A549 (cell line): ENCODE results near the gene KIF5A. TPM values are rescaled to one million over a fixed set of nuclear protein-coding genes. Genes with fewer than 3 reads are reported as not detected.

Source experiments
- ATAC-seq, 2 experiments: fragments of 200-7000 bp in 1 of 2; fragments of >200 bp in 1 of 2; cut with Nextera tagmentation in 1 of 2; cut with Tn5 transposase in 1 of 2; 3 replicates each; pipeline versions ENCODE4 v1.8.0 to v1.9.1; 2018 to 2020; ENCODE audit warnings: mild to moderate bottlenecking in 1 of 2, moderate library complexity in 1 of 2
- CTCF ChIA-PET: fragments of 300-600 bp; sonication (Branson Sonifier 250); formaldehyde crosslinking; extraction: SDS; loops from one replicate; lab custom pipeline; 2021; ENCODE audit warnings: antibody characterized with exemption, inconsistent platforms; lab: Yijun Ruan, JAX
- POLR2A ChIA-PET: fragments of 350-600 bp; formaldehyde crosslinking; extraction: SDS; loops from one replicate; lab custom pipeline; 2021; ENCODE audit warnings: antibody characterized with exemption, inconsistent platforms; lab: Yijun Ruan, JAX
- DNase-seq, 2 experiments: peaks; one replicate each; pipeline versions ENCODE4 v3.0.0 to v3.0.0-alpha.2; 2011 to 2016; ENCODE audit warnings: low read depth in 1 of 2, low spot score in 1 of 2
- FAIRE-seq: peaks from 2 replicates; lab custom pipeline; 2011; peaks lifted over from hg19 to GRCh38; lab: Jason Lieb, UNC
- H3K27ac ChIP-seq, 2 experiments: fragments of >200 bp; sonication (Bioruptor Twin); formaldehyde crosslinking; 3 replicates each; pipeline ENCODE4 v1.5.1; 2016 to 2017
- H3K4me1 ChIP-seq: fragments of >200 bp; sonication (Bioruptor Twin); formaldehyde crosslinking; 3 replicates; pipeline ENCODE4 v1.6.1; 2016
- H3K4me2 ChIP-seq: fragments of >200 bp; sonication (Bioruptor Twin); formaldehyde crosslinking; 3 replicates; pipeline ENCODE4 v1.6.1; 2016
- H3K4me3 ChIP-seq: fragments of >200 bp; sonication (Bioruptor Twin); formaldehyde crosslinking; 3 replicates; pipeline ENCODE4 v1.5.1; 2016
- H3K9me3 ChIP-seq: fragments of >200 bp; sonication (Bioruptor Twin); formaldehyde crosslinking; 3 replicates; pipeline ENCODE4 v1.6.1; 2016
- CBX2 ChIP-seq: fragments of 200-600 bp; sonication (generic); IDR thresholded peaks from 2 replicates; pipeline ENCODE4 v1.6.1; 2016; ENCODE audit warnings: low read depth, mild to moderate bottlenecking, borderline replicate concordance
- CBX8 ChIP-seq: fragments of 200-600 bp; sonication (generic); IDR thresholded peaks from 2 replicates; pipeline ENCODE4 v1.6.1; 2016
- CEBPB ChIP-seq, 2 experiments: fragments of >200 bp in 1 of 2; sonication (Bioruptor Twin) in 1 of 2; formaldehyde crosslinking in 1 of 2; IDR thresholded peaks; 2 replicates each; pipeline ENCODE4 v1.6.1; 2012 to 2016
- CHD4 ChIP-seq: fragments of 200-600 bp; sonication (generic); IDR thresholded peaks from 2 replicates; pipeline ENCODE4 v1.6.1; 2016; ENCODE audit warnings: antibody characterized with exemption, mild to moderate bottlenecking, borderline replicate concordance
- EHF ChIP-seq: fragments of 250-450 bp; sonication (Bioruptor Pico); IDR thresholded peaks from 2 replicates; pipeline ENCODE4 v1.5.0; 2020; ENCODE audit warnings: mild to moderate bottlenecking
- EP300 ChIP-seq, 2 experiments: fragments of >200 bp; sonication (Bioruptor Twin); formaldehyde crosslinking; IDR thresholded peaks; 2 replicates in 1 of 2; 3 replicates in 1 of 2; pipeline ENCODE4 v1.6.1; 2016 to 2017
- ESRRA ChIP-seq: fragments of 150-350 bp; IDR thresholded peaks from 2 replicates; pipeline ENCODE4 v1.6.1; 2014; ENCODE audit warnings: mild to moderate bottlenecking, low read length, borderline replicate concordance
- FOXS1 ChIP-seq: fragments of 250-450 bp; sonication (Bioruptor Pico); IDR thresholded peaks from 2 replicates; pipeline ENCODE4 v1.5.0; 2020; ENCODE audit warnings: mild to moderate bottlenecking, moderate library complexity
- GATA3 ChIP-seq: IDR thresholded peaks from 2 replicates; pipeline ENCODE4 v1.6.1; 2012; ENCODE audit warnings: borderline replicate concordance
- JUN ChIP-seq, 2 experiments: fragments of >200 bp; sonication (Bioruptor Twin); formaldehyde crosslinking; IDR thresholded peaks; 2 replicates in 1 of 2; 3 replicates in 1 of 2; pipeline ENCODE4 v1.6.1; 2016 to 2017
- JUNB ChIP-seq: fragments of >200 bp; sonication (Bioruptor Twin); formaldehyde crosslinking; IDR thresholded peaks from 2 replicates; pipeline ENCODE4 v1.6.1; 2016
- KDM5A ChIP-seq: fragments of 200-600 bp; sonication (generic); IDR thresholded peaks from 2 replicates; pipeline ENCODE4 v1.6.1; 2016; ENCODE audit warnings: antibody characterized with exemption, mild to moderate bottlenecking
- MAZ ChIP-seq: fragments of 150-350 bp; IDR thresholded peaks from 2 replicates; pipeline ENCODE4 v1.6.1; 2014; ENCODE audit warnings: antibody characterized with exemption, low read depth, low read length, borderline replicate concordance
- MYC ChIP-seq: IDR thresholded peaks from 2 replicates; pipeline ENCODE4 v1.6.1; 2012; ENCODE audit warnings: mild to moderate bottlenecking, inconsistent platforms, low read length, improper control_type of control experiment, borderline replicate concordance
- NFE2L2 ChIP-seq: fragments of 150-350 bp; conservative IDR thresholded peaks from 2 replicates; pipeline ENCODE4 v1.6.1; 2014; ENCODE audit warnings: low read length
- PHF8 ChIP-seq: fragments of 200-600 bp; sonication (generic); IDR thresholded peaks from 2 replicates; pipeline ENCODE4 v1.6.1; 2016; ENCODE audit warnings: low read depth, mild to moderate bottlenecking, antibody characterized with exemption, moderate library complexity, borderline replicate concordance
- RCOR1 ChIP-seq: fragments of 150-350 bp; IDR thresholded peaks from 2 replicates; pipeline ENCODE4 v1.6.1; 2014; ENCODE audit warnings: antibody characterized with exemption, low read length, low read depth
- RNF2 ChIP-seq: fragments of 200-600 bp; sonication (generic); IDR thresholded peaks from 2 replicates; pipeline ENCODE4 v1.6.1; 2016; ENCODE audit warnings: low read depth, mild to moderate bottlenecking, antibody characterized with exemption, moderate library complexity, borderline replicate concordance
- SMC3 ChIP-seq: fragments of >200 bp; sonication (Bioruptor Twin); formaldehyde crosslinking; IDR thresholded peaks from 3 replicates; pipeline ENCODE4 v1.6.1; 2018; ENCODE audit warnings: inconsistent platforms
- ZSCAN20 ChIP-seq: fragments of 250-450 bp; sonication (Bioruptor Pico); IDR thresholded peaks from 2 replicates; pipeline ENCODE4 v1.8.0; 2022; ENCODE audit warnings: mild to moderate bottlenecking, moderate library complexity
- WGBS: methylation state at CpG from one replicate; pipeline ENCODE4 v1.1.6; 2017; ENCODE audit errors: missing lambda C conversion rate; 5-methylcytosine and 5-hydroxymethylcytosine counted together
- polyA plus RNA-seq, 4 experiments: library from polyadenylated mRNA; depleted of rRNA in 3 of 4; stranded (reverse); fragments of >200 nt; fragmentation: RNase III in 1 of 4; extraction: RNeasy Plus Mini Kit Qiagen cat#74134 plus additional on column Dnase treatment in 1 of 4; gene quantifications; 2 replicates in 3 of 4; 3 replicates in 1 of 4; pipeline ENCODE4 v1.2.3, GENCODE V29; 2011 to 2017
- TF ChIP-seq, protein P1 (sequence below): fragments of 150-350 bp; IDR thresholded peaks from 2 replicates; pipeline ENCODE4 v1.6.1; 2014; ENCODE audit warnings: low read depth, mild to moderate bottlenecking, low read length
- TF ChIP-seq, protein P2 (sequence below): fragments of 200-600 bp; sonication (generic); IDR thresholded peaks from 2 replicates; pipeline ENCODE4 v1.6.1; 2016; ENCODE audit warnings: antibody characterized with exemption, mild to moderate bottlenecking, moderate library complexity
- TF ChIP-seq, protein P3 (sequence below): fragments of 250-450 bp; sonication (Bioruptor Pico); IDR thresholded peaks from 2 replicates; pipeline ENCODE4 v1.5.0; 2021; ENCODE audit warnings: mild to moderate bottlenecking, moderate library complexity, borderline replicate concordance
- TF ChIP-seq, protein P4 (sequence below): fragments of 250-450 bp; sonication (Bioruptor Pico); IDR thresholded peaks from 2 replicates; pipeline ENCODE4 v1.5.0; 2020; ENCODE audit warnings: low read depth, mild to moderate bottlenecking, moderate library complexity
- TF ChIP-seq, protein P5 (sequence below): IDR thresholded peaks from 2 replicates; pipeline ENCODE4 v1.6.1; 2012

The KIF5A gene
- polyA plus RNA-seq, 2 of the 4 experiments (the other 2 are of a cell fraction): 0.61 to 0.89 TPM

DNA sequence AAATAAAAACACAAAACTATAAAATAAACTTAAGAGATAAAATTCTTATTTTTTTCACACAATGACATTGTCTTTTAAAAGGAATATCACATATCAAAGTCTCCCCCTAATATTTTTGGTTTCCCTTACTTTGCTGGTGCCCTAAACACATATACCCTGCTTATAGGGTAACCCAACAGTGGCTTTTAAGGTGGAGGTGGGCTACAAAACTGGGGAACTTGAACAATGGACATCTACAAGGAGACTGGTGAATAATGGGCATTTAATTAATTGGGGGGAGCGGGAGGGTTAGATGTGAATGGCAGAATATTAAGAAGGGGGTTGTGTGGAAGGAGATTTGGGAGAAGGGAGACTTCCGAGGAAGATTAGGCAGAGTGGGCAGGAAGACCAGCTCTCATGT lies 73.5 kb downstream of the KIF5A start:
- 57% methylated on average over 2 of the region's 2 CpGs for WGBS
- ATAC-seq (no peak), FAIRE-seq (no peak), DNase-seq (no peak)
- Histone ChIP-seq H3K4me2 (no peak overlapping the region), H3K27ac (no peak overlapping the region), H3K4me3 (no peak overlapping the region), H3K9me3 (no peaks in the 10 kb centered on the region), H3K4me1 (peaks cover 10% of the 10 kb centered on the region; the same call in 1 of the 3 replicates)
- TF ChIP-seq KDM5A (no peak), ZSCAN20 (no peak), EHF (CRISPR knock-in tag) (no peak), CHD4 (no peak), JUNB (no peak), FOXS1 (CRISPR knock-in tag) (no peak), EP300 (IDR thresholded peaks at IDR 0.05) (no peak), CBX8 (no peak), NFE2L2 (no peak), GATA3 (no peak), PHF8 (no peak), ESRRA (no peak), SMC3 (no peak), RNF2 (no peak), MYC (no peak), MAZ (no peak), CBX2 (no peak)
- TF ChIP-seq, protein P1, sequence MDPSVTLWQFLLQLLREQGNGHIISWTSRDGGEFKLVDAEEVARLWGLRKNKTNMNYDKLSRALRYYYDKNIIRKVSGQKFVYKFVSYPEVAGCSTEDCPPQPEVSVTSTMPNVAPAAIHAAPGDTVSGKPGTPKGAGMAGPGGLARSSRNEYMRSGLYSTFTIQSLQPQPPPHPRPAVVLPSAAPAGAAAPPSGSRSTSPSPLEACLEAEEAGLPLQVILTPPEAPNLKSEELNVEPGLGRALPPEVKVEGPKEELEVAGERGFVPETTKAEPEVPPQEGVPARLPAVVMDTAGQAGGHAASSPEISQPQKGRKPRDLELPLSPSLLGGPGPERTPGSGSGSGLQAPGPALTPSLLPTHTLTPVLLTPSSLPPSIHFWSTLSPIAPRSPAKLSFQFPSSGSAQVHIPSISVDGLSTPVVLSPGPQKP: no peak
- TF ChIP-seq, protein P2, sequence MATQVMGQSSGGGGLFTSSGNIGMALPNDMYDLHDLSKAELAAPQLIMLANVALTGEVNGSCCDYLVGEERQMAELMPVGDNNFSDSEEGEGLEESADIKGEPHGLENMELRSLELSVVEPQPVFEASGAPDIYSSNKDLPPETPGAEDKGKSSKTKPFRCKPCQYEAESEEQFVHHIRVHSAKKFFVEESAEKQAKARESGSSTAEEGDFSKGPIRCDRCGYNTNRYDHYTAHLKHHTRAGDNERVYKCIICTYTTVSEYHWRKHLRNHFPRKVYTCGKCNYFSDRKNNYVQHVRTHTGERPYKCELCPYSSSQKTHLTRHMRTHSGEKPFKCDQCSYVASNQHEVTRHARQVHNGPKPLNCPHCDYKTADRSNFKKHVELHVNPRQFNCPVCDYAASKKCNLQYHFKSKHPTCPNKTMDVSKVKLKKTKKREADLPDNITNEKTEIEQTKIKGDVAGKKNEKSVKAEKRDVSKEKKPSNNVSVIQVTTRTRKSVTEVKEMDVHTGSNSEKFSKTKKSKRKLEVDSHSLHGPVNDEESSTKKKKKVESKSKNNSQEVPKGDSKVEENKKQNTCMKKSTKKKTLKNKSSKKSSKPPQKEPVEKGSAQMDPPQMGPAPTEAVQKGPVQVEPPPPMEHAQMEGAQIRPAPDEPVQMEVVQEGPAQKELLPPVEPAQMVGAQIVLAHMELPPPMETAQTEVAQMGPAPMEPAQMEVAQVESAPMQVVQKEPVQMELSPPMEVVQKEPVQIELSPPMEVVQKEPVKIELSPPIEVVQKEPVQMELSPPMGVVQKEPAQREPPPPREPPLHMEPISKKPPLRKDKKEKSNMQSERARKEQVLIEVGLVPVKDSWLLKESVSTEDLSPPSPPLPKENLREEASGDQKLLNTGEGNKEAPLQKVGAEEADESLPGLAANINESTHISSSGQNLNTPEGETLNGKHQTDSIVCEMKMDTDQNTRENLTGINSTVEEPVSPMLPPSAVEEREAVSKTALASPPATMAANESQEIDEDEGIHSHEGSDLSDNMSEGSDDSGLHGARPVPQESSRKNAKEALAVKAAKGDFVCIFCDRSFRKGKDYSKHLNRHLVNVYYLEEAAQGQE: no peak
- TF ChIP-seq, protein P3, sequence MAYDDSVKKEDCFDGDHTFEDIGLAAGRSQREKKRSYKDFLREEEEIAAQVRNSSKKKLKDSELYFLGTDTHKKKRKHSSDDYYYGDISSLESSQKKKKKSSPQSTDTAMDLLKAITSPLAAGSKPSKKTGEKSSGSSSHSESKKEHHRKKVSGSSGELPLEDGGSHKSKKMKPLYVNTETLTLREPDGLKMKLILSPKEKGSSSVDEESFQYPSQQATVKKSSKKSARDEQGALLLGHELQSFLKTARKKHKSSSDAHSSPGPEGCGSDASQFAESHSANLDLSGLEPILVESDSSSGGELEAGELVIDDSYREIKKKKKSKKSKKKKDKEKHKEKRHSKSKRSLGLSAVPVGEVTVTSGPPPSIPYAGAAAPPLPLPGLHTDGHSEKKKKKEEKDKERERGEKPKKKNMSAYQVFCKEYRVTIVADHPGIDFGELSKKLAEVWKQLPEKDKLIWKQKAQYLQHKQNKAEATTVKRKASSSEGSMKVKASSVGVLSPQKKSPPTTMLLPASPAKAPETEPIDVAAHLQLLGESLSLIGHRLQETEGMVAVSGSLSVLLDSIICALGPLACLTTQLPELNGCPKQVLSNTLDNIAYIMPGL (CRISPR knock-in tag): no peak
- CTCF ChIA-PET: interaction anchor here (0.5 to 20.9 kb wide), 7 partner anchors 9 to 551 kb away, joined by 3 to 336 read pairs (median 24); partner anchors contain the start of genes ARHGEF25, B4GALNT1 and PIP4K2C
- POLR2A ChIA-PET: no interaction called here

DNA sequence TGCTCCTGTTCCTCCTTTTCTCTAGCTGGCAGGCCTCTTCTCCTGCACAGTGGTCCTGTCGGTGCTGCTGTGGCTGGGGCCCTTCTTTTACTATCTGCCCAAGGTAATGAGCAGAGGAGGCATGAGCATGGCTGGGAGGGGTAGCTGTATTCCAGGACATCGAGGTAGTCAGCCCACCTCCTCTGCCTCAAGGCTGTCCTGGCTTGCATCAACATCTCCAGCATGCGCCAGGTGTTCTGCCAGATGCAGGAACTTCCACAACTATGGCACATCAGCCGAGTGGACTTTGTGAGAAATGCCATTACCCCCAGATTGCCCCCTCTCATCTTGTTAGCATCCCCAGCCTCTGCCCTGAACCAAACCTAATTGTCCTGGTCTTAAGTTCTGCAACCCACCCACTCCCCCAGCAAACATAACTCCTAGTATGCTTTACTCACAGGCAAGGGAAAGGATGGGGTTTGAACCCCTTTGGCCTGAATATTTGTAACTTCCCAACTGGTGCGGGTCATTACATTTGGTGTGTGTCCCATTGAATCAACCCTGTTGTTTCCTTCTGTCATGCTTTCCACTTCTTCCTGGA lies 74.1 kb downstream of the KIF5A start:
- no peak for DNase-seq
- CTCF ChIA-PET: interaction anchor here (0.6 to 5.5 kb wide), 5 partner anchors 9 to 49 kb away, joined by 3 to 62 read pairs (median 5); partner anchors contain the start of genes B4GALNT1 and PIP4K2C
- no peaks in the 10 kb centered on the region for H3K9me3 ChIP-seq
- H3K4me2 ChIP-seq: no peak overlapping the region
- H3K4me3 ChIP-seq: no peak overlapping the region
- H3K4me1 ChIP-seq: peaks cover 10% of the 10 kb centered on the region; the same call in 1 of the 3 replicates
- POLR2A ChIA-PET: no interaction called here
- 48% methylated on average over 5 of the region's 5 CpGs for WGBS
- no peak overlapping the region for H3K27ac ChIP-seq
- no peak for ATAC-seq
- FAIRE-seq: no peak
- peak in 1 of 2 experiments; percentile 27; a peak in 1 of 5 replicates for TF ChIP-seq JUN (IDR thresholded peaks at IDR 0.05)
- TF ChIP-seq, protein P4, sequence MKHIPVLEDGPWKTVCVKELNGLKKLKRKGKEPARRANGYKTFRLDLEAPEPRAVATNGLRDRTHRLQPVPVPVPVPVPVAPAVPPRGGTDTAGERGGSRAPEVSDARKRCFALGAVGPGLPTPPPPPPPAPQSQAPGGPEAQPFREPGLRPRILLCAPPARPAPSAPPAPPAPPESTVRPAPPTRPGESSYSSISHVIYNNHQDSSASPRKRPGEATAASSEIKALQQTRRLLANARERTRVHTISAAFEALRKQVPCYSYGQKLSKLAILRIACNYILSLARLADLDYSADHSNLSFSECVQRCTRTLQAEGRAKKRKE: no peak
- no peak for TF ChIP-seq CEBPB (IDR thresholded peaks at IDR 0.05)
- TF ChIP-seq, protein P2: no peak
- no peak for TF ChIP-seq RCOR1
- TF ChIP-seq, protein P5, sequence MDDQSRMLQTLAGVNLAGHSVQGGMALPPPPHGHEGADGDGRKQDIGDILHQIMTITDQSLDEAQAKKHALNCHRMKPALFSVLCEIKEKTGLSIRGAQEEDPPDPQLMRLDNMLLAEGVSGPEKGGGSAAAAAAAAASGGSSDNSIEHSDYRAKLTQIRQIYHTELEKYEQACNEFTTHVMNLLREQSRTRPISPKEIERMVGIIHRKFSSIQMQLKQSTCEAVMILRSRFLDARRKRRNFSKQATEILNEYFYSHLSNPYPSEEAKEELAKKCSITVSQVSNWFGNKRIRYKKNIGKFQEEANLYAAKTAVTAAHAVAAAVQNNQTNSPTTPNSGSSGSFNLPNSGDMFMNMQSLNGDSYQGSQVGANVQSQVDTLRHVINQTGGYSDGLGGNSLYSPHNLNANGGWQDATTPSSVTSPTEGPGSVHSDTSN: 0 out of 2 replicates have a peak, but pooled peaks have one; percentile 13
